HG03175 (cell line): ENCODE measurements around the gene COL5A3.
"Not testable (repeated sequence)": the region's sequence is repeated elsewhere in the genome, so short reads cannot be mapped to it uniquely, and the experiment has no call there.

Source experiments
- ATAC-seq: cut with Tn5 transposase; IDR thresholded peaks from one replicate; pipeline ENCODE4 v1.9.1; 2021; ENCODE audit warnings: mild to moderate bottlenecking, moderate library complexity; ENCODE audit not compliant: unreplicated experiment

COL5A3 gene

DNA sequence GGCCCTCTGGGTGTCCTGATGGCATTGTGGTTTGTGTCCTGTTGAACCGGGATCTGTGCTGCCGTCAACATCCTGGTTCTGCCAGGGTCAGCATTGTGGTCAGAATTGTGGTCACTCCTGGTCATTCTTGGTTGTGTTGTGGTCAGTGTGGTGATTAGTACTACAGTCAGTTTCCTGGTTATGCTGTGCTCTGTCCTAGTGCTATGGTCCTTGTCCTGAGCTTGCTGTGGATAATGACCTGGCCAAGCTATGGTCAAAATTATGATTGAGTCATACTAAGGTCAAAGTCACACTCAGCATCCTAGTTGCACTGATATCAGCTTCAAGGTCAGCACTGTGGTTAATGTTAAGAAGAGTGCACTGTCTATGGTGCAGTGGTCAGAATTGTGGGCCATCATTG is 69.5 kb downstream of the COL5A3 start:
- ATAC-seq = no peak

DNA sequence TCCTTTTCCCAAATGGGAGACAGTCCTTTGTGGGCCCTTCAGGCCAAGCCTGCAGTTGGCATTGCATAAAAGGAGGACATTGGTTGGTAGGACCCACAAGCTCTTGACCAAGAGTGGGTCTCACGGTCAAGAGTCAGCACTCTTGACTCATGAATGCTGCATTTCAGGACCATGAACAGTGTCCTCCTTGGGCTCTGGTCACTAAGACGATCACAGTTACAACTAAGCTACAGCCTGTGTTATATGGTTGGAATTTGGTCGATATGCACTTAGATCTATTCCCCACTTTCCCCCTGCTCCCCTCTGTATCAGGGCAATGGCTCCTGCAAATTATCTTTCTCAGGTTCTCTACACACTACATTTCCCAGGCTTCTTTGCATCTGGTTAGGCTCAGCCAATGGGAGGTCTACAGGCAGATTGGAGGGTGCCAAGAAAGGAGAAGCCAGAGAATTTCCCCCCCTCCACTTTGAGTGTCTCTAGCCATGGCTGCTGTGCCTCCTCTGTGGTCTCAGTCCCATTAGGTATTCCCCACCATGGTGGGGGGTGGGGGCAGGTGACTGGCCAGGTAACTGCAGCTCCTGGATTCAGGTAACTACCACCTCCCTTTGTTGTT is 70.9 kb downstream of the COL5A3 start:
- no peak for ATAC-seq

DNA sequence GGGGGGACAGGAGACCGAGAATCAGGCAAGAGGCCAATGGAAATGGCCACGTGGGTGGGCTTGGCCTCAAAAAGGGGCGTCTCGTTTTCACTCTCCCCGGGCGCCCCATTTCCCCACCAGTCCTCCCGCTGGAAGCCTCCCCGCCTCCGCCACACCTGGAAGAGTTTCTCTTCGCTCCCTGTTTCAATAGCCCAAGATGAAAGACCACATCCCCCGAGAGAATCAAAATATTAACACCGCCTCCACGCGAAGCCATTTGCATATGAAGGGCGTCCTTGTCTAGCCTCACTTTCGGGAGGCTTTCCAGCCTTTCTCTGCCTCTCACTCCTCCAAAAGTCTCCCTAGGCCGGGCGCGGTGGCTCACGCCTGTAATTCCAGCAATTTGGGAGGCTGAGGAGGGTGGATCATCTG is 73.3 kb downstream of the COL5A3 start:
- ATAC-seq = no peak

- no peak for ATAC-seq
Observed at GRCh38 chr19:9936326-9937000, 73.8 kb downstream of the COL5A3 start, which contains the start of gene OLFM2. OLFM2 (minus strand) TSS chr19:9936515; CDS start chr19:9936366, 149 bp downstream.

- no peak for ATAC-seq
Observed at GRCh38 chr19:9935506-9936325, 74.6 kb downstream of the COL5A3 start.

DNA sequence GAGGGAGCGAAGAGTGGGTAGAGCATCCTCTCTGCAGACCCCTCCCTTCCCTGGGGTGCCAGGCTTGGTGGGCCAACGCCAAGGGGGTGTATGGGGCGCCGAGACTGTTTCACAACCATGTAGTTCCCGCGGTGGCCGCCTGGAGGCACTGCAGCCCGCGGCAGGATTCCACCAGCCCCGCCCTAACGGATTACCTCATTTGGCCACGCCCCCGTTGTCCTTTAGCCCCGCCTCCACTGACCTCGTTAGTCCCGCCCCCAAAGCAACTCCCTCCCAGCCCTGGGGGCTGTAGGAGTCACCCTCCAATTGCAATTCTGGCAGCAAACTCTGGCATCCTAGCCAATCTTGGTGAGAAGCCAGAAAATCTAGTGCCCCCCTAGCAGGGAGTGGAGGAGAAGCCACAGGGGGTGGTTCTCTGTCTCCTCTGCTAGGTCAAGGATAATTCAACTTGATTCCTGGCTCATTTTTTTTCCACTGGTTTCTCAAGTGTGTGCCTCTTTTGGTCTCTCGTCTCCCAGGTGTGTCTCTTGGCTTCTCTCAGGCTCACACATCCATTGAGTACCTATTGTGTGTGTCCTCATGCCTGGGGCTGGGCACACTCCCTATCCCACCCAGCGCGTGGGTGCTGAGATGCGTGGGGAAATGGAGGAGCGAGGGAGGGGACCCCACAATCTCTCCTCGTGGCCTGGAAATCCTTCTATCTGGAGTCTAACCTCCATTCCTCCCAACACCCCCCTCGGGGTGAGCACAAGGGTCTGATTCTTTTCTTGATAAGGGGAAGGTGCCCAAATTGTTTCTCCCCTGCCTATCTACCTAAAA is 76.0 kb downstream of the COL5A3 start:
- ATAC-seq = peak; percentile 51

DNA sequence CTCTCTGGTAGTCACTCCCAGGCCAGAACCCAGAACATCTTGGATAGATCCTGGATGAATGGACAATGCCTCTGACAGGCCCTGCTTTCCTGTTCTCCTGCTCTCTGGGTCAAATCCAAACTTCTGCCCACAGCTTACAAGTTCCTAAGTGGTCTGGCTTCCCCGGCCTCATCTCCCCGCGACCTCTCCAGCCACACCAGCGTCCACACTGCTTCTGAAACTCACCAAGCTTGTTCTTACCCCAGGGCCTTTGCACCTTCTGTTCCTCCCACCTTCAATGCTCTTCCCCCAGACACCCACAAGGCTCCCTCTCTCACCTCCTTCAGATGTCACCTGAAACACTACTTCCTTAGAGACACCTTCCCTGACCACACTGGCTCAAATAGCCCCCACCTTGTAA is 77.5 kb downstream of the COL5A3 start:
- no peak for ATAC-seq

GRCh38 chr19:9931629-9932028 is 78.7 kb downstream of the COL5A3 start:
- no peak for ATAC-seq

DNA sequence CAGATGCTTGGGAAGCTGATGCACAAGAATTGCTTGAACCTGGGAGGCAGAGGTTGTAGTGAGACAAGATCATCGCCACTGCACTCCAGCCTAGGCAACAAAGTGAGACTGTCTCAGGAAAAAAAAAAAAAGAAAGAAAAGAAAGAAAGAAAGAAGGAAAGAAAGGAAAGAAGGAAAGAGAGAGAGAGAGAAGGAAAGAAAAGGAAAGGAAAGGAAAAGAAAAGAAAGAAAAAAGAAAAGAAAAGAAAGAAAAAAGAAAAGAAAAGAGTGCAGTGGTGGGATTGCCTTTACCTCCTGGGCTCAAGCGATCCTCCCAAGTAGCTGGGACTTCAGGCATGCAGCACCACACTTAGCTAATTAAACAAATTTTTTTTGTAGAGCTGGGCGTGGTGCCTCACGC is 86.9 kb downstream of the COL5A3 start:
- ATAC-seq = no peak

- not testable (repeated sequence) for ATAC-seq
Observed at GRCh38 chr19:9922782-9923379, 87.4 kb downstream of the COL5A3 start.

DNA sequence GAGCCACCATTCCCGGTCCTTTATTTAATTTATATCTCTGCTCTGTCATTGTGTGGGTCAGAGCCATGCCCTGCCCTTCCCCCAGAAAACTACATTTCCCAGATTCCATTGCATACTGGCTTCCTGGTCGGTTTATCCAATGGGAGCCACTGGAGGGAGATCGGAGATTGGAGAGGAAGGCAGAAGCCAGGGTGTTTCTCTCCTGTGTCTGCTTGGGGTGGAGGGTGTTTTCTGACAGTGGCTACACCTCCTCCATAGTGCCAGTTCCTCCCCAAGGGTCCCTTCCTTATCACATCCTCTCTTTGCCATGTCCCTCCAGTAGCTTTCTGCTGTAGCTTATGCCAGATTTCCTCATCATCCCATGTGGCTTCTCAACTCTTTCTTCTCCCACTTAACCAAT is 93.0 kb downstream of the COL5A3 start:
- no peak for ATAC-seq

GRCh38 chr19:9916719-9917118 is 93.6 kb downstream of the COL5A3 start:
- ATAC-seq = no peak

DNA sequence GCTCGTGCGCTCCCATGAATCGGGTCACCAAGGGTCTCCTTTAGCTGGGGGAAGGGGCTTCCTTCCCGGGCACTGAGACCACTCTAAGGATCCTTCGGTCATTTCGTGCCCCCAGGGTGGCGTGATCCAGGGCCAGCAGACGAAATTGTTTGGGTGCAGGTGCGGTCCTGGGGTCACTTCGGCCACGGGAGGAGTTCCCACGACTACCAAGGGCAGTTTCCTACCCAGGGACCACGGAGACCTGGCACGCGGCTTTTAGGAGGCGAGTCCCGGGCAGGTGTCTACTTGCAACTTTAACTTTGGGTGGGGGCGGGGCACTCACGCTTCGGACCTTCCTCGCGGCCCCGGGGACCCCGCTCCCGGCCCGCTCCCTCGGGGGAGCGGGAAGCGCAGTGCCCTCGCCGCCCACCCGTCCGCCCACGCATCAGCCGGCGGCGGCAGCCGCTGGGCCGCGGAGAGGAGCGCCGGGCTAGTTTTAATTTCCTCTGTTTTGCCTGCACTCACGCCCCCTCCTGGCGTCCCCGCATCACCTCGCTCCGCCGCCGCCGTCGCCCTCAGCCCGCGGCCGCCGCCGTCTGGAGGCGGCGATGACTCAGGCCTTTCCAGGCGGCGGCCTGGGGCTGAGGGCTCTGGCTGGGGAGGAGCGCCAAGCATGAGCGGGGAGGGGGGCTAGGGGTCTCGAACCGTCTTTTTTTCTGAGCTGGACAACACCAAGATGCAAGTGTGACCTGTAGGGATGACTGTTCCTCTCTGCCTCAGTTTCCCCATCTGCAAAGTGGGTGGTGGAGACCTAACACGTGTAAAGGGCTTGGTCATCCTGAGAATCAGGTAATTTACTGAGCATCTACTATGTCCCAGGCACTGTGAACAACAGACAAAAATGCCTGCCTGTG is 95.7 kb downstream of the COL5A3 start:
- ATAC-seq = peak; percentile 46

DNA sequence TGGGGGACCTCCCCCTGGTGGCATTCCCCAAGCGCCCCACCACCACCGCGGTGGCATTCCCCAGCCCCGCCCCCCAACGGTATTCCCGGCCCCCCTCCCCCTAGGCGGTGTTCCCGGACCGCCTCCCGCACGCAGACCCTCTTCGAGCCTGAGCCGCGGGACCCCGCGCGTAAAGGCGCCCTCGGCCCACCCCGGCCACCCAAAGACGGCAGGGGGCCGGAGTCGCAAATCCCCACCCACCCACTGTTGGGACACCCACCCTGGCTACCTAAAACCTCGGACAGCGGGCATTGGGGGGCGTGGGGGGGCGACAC is 96.3 kb downstream of the COL5A3 start:
- ATAC-seq = no peak

GRCh38 chr19:9913237-9914000 is 96.9 kb downstream of the COL5A3 start:
- ATAC-seq = no peak

DNA sequence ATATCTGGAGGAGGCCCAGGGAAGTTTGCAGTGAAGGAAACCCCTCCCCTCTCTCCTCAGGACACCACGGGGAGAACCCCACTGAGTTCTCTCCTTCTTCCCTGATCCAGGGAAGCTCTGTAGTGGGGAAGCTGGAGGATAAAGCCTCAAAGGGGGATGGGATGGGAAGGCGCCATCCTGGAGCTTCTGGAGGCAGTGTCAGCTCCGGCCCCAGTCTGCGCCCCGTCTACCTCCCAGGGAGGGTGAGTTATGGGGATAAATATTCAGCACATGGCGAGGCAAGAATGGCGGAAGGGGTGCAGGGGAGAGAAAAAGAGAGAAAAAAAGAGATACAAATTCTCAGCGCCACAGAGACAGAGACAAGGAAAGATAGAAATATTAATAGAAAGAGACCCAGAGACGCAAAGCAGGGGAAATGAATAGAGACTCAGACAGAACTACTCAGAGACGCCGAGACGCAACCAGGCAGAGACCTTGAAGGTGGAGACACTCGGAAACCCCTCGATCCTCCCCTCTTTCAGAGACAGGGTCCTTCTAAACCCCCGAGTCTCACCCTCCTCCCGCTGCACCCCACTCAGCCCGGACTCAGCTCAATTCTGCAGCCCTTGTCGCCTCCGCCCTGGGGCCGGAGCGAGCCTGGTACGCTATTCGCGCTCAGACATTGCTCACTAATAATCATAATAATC is 97.6 kb downstream of the COL5A3 start:
- no peak for ATAC-seq

- no peak for ATAC-seq
Observed at GRCh38 chr19:9911524-9912185, 98.6 kb downstream of the COL5A3 start.

DNA sequence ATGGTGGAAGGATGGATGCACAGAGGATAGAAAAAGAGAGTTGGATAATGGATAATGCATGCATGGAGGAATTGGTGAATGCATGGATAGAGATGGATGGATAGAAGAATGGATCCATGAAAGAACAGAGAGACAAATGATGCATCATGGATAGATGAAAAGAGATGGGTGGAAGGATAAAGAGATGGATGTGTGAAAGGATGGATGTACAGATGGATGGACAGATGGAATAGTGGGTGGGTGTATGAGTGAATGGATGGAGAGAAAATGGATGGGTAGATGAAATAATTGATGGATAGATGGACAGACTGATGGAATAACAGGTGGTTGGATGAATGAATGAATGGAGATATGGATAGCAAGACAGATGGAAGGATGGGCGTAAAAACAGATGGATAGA is 99.7 kb downstream of the COL5A3 start:
- ATAC-seq = no peak
